ENCODE measurements around the gene EHF. TPM values are rescaled to one million over a fixed set of nuclear protein-coding genes. Genes with fewer than 3 reads are reported as not detected.

Gene EHF
- total and polyA plus RNA-seq, 2 of the 13 experiments (the other 11 are each of a cell fraction or from before 2014, with no cell fraction given) = 0.04 to 0.46 TPM

DNA sequence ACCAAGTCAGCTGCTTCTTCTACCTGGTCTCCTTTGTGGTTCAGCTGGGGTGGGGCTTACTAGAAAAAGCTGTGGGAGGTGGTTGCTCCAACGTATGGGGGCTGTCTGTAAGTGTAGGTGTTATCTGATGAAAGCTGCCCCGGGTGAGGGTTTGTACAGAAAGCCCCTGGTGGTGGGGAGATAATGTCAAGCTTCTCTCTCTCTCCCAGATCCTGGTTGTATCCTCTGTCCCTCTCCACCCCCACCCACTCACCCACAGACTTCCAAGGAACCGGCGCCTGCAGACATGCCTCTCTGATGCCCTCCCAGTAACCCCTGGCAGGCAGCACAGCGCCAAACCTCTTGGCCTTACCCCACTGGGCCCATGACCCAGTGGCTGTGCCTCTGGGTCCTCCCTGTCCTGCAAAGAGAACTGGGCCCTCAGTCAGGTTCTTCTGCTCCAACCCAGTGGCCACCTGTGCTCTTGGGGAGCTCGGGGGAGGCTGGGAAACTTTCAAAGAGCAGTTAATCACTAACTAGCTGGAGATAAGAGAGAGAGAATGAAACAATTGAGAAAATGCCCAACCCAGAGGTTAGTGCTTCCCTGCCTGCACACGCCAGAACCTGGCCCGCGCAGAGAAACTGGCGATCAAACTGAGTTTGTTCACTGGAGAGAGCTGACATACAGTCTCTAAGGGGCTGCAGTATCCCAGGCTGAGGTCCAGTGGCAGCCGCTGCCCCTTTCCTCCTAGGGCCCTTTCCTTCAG is 20.4 kb upstream of the EHF start (continued):
- TF ChIP-seq, protein P1, sequence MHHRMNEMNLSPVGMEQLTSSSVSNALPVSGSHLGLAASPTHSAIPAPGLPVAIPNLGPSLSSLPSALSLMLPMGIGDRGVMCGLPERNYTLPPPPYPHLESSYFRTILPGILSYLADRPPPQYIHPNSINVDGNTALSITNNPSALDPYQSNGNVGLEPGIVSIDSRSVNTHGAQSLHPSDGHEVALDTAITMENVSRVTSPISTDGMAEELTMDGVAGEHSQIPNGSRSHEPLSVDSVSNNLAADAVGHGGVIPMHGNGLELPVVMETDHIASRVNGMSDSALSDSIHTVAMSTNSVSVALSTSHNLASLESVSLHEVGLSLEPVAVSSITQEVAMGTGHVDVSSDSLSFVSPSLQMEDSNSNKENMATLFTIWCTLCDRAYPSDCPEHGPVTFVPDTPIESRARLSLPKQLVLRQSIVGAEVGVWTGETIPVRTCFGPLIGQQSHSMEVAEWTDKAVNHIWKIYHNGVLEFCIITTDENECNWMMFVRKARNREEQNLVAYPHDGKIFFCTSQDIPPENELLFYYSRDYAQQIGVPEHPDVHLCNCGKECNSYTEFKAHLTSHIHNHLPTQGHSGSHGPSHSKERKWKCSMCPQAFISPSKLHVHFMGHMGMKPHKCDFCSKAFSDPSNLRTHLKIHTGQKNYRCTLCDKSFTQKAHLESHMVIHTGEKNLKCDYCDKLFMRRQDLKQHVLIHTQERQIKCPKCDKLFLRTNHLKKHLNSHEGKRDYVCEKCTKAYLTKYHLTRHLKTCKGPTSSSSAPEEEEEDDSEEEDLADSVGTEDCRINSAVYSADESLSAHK (CRISPR knock-in tag; IDR thresholded peaks at IDR 0.05; ENCODE audit: borderline replicate concordance) = no peak
- TF ChIP-seq, protein P2, sequence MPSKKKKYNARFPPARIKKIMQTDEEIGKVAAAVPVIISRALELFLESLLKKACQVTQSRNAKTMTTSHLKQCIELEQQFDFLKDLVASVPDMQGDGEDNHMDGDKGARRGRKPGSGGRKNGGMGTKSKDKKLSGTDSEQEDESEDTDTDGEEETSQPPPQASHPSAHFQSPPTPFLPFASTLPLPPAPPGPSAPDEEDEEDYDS (CRISPR knock-in tag; IDR thresholded peaks at IDR 0.05) = peak; percentile 84
- TF ChIP-seq ZNF550 (CRISPR knock-in tag; IDR thresholded peaks at IDR 0.05; ENCODE audit: borderline replicate concordance) (peak; percentile 37; the same call in 1 of the 2 replicates), ZNF441 (CRISPR knock-in tag; IDR thresholded peaks at IDR 0.05; ENCODE audit: borderline replicate concordance) (peak; percentile 26; the same call in 1 of the 2 replicates), CCDC6 (CRISPR knock-in tag; IDR thresholded peaks at IDR 0.05) (peak; percentile 17; the same call in 1 of the 2 replicates), SOX13 (IDR thresholded peaks at IDR 0.05) (no peak), SOX13 (CRISPR knock-in tag; conservative IDR thresholded peaks at IDR 0.05 in 1 of 2, IDR thresholded peaks at IDR 0.05 in 1 of 2) (peak in 1 of 2 experiments; percentile 91; a peak in 2 of 4 replicates), ZC3H4 (CRISPR knock-in tag; IDR thresholded peaks at IDR 0.05; ENCODE audit: borderline replicate concordance) (no peak), ZNF775 (CRISPR knock-in tag; IDR thresholded peaks at IDR 0.05; ENCODE audit: borderline replicate concordance) (no peak), ZFX (CRISPR knock-in tag; IDR thresholded peaks at IDR 0.05; ENCODE audit: low read depth) (peak; percentile 66), TAF1 (CRISPR knock-in tag; IDR thresholded peaks at IDR 0.05) (peak; percentile 80)
- TF ChIP-seq, protein P3, sequence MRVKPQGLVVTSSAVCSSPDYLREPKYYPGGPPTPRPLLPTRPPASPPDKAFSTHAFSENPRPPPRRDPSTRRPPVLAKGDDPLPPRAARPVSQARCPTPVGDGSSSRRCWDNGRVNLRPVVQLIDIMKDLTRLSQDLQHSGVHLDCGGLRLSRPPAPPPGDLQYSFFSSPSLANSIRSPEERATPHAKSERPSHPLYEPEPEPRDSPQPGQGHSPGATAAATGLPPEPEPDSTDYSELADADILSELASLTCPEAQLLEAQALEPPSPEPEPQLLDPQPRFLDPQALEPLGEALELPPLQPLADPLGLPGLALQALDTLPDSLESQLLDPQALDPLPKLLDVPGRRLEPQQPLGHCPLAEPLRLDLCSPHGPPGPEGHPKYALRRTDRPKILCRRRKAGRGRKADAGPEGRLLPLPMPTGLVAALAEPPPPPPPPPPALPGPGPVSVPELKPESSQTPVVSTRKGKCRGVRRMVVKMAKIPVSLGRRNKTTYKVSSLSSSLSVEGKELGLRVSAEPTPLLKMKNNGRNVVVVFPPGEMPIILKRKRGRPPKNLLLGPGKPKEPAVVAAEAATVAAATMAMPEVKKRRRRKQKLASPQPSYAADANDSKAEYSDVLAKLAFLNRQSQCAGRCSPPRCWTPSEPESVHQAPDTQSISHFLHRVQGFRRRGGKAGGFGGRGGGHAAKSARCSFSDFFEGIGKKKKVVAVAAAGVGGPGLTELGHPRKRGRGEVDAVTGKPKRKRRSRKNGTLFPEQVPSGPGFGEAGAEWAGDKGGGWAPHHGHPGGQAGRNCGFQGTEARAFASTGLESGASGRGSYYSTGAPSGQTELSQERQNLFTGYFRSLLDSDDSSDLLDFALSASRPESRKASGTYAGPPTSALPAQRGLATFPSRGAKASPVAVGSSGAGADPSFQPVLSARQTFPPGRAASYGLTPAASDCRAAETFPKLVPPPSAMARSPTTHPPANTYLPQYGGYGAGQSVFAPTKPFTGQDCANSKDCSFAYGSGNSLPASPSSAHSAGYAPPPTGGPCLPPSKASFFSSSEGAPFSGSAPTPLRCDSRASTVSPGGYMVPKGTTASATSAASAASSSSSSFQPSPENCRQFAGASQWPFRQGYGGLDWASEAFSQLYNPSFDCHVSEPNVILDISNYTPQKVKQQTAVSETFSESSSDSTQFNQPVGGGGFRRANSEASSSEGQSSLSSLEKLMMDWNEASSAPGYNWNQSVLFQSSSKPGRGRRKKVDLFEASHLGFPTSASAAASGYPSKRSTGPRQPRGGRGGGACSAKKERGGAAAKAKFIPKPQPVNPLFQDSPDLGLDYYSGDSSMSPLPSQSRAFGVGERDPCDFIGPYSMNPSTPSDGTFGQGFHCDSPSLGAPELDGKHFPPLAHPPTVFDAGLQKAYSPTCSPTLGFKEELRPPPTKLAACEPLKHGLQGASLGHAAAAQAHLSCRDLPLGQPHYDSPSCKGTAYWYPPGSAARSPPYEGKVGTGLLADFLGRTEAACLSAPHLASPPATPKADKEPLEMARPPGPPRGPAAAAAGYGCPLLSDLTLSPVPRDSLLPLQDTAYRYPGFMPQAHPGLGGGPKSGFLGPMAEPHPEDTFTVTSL (CRISPR knock-in tag; IDR thresholded peaks at IDR 0.05; ENCODE audit: borderline replicate concordance) = peak; percentile 66; the same call in 1 of the 2 replicates
- TF ChIP-seq, protein P4, sequence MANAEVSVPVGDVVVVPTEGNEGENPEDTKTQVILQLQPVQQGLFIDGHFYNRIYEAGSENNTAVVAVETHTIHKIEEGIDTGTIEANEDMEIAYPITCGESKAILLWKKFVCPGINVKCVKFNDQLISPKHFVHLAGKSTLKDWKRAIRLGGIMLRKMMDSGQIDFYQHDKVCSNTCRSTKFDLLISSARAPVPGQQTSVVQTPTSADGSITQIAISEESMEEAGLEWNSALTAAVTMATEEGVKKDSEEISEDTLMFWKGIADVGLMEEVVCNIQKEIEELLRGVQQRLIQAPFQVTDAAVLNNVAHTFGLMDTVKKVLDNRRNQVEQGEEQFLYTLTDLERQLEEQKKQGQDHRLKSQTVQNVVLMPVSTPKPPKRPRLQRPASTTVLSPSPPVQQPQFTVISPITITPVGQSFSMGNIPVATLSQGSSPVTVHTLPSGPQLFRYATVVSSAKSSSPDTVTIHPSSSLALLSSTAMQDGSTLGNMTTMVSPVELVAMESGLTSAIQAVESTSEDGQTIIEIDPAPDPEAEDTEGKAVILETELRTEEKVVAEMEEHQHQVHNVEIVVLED (CRISPR knock-in tag; IDR thresholded peaks at IDR 0.05; ENCODE audit: borderline replicate concordance) = peak; percentile 21; the same call in 1 of the 2 replicates
- TF ChIP-seq, protein P5, sequence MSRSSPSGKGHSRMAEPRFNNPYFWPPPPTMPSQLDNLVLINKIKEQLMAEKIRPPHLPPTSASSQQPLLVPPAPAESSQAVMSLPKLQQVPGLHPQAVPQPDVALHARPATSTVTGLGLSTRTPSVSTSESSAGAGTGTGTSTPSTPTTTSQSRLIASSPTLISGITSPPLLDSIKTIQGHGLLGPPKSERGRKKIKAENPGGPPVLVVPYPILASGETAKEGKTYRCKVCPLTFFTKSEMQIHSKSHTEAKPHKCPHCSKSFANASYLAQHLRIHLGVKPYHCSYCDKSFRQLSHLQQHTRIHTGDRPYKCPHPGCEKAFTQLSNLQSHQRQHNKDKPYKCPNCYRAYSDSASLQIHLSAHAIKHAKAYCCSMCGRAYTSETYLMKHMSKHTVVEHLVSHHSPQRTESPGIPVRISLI (CRISPR knock-in tag; IDR thresholded peaks at IDR 0.05; ENCODE audit: borderline replicate concordance) = no peak

Measured in HepG2 (cell line).